K562 (cell line): ENCODE data around the gene F11R. TPM values are rescaled to one million over a fixed set of nuclear protein-coding genes. Genes with fewer than 3 reads are reported as not detected.

Source experiments
- ARID1B ChIP-seq: fragments of 450-650 bp; IDR thresholded peaks from 2 replicates; pipeline ENCODE4 v1.6.1; 2016; ENCODE audit warnings: antibody characterized with exemption, mild to moderate bottlenecking, inconsistent platforms
- DPF2 ChIP-seq: fragments of 450-650 bp; IDR thresholded peaks from 2 replicates; pipeline ENCODE4 v1.6.1; 2016
- ELK3 ChIP-seq: fragments of 450-650 bp; formaldehyde crosslinking; IDR thresholded peaks from 2 replicates; pipeline ENCODE4 v1.4.0; 2020; ENCODE audit warnings: mild to moderate bottlenecking
- ETV1 ChIP-seq: fragments of 450-650 bp; conservative IDR thresholded peaks from 2 replicates; pipeline ENCODE4 v1.6.1; 2016; ENCODE audit warnings: missing genetic modification characterization, control low read depth, low read depth, missing compliant biosample characterization
- ETV5 ChIP-seq: sonication (generic); formaldehyde crosslinking; IDR thresholded peaks from 2 replicates; pipeline ENCODE4 v1.4.0; 2020; ENCODE audit warnings: low read depth, mild to moderate bottlenecking, missing genetic modification reagents
- FUS ChIP-seq: fragments of 200-400 bp; formaldehyde crosslinking; optimal IDR thresholded peaks from 2 replicates; pipeline ENCODE3; 2017; ENCODE audit warnings: low read depth, low read length
- HNRNPUL1 ChIP-seq: fragments of 200-400 bp; formaldehyde crosslinking; IDR thresholded peaks from 2 replicates; pipeline ENCODE4 v1.6.1; 2017; ENCODE audit warnings: low read length
- LCOR ChIP-seq: sonication (generic); formaldehyde crosslinking; IDR thresholded peaks from 2 replicates; pipeline ENCODE4 v1.8.0; 2022; ENCODE audit warnings: mild to moderate bottlenecking, missing genetic modification reagents
- RAD51 ChIP-seq: fragments of 450-650 bp; IDR thresholded peaks from 2 replicates; pipeline ENCODE4 v1.7.1; 2016; ENCODE audit warnings: low read depth, mild to moderate bottlenecking, borderline replicate concordance
- RUNX1 ChIP-seq: sonication (generic); IDR thresholded peaks from 2 replicates; pipeline ENCODE4 v1.6.1; 2016; ENCODE audit warnings: antibody characterized with exemption, low read depth
- SMARCE1 ChIP-seq: fragments of 450-650 bp; IDR thresholded peaks from 2 replicates; pipeline ENCODE4 v1.7.1; 2016; ENCODE audit warnings: mild to moderate bottlenecking
- SNIP1 ChIP-seq: fragments of 450-650 bp; IDR thresholded peaks from 2 replicates; pipeline ENCODE4 v1.7.1; 2017; ENCODE audit warnings: low read depth, mild to moderate bottlenecking
- TAF15 ChIP-seq: fragments of 200-400 bp; formaldehyde crosslinking; IDR thresholded peaks from 2 replicates; pipeline ENCODE4 v1.6.1; 2017; ENCODE audit warnings: mild to moderate bottlenecking, low read depth, low read length, moderate library complexity
- TAF7 ChIP-seq: fragments of 450-650 bp; IDR thresholded peaks from 2 replicates; pipeline ENCODE4 v1.6.1; 2016; ENCODE audit warnings: missing genetic modification characterization, missing compliant biosample characterization
- TAL1 ChIP-seq: fragments of 450-650 bp; IDR thresholded peaks from 2 replicates; pipeline ENCODE4 v1.6.1; 2016; ENCODE audit warnings: mild to moderate bottlenecking
- ZBTB49 ChIP-seq: sonication (generic); formaldehyde crosslinking; IDR thresholded peaks from 2 replicates; pipeline ENCODE4 v1.8.0; 2022; ENCODE audit warnings: missing genetic modification reagents, mild to moderate bottlenecking, borderline replicate concordance
- ZNF134 ChIP-seq: fragments of 250-450 bp; sonication (Bioruptor Pico); conservative IDR thresholded peaks from 2 replicates; pipeline ENCODE4 v1.4.0; 2020
- ZNF584 ChIP-seq: fragments of 200-800 bp; sonication (Bioruptor generic); IDR thresholded peaks from 2 replicates; pipeline ENCODE4 v1.6.1; 2016; ENCODE audit warnings: low read depth, mild to moderate bottlenecking, missing genetic modification characterization, missing compliant biosample characterization
- polyA plus RNA-seq, 8 experiments: library from polyadenylated mRNA; depleted of rRNA in 4 of 8; stranded (reverse) in 5 of 8; unstranded in 3 of 8; fragments of >200 nt; fragmentation: Nextera tagmentation in 2 of 8; fragmentation: Illumina TruSeq in 1 of 8; extraction: Ambion mirVana in 2 of 8; extraction: Trizol in 1 of 8; gene quantifications; 2 replicates each; pipeline versions ENCODE4 v1.2.1 to v1.2.3, GENCODE V29; 2011 to 2014; ENCODE audit warnings: inconsistent platforms in 1 of 8, missing spikeins in 1 of 8
- total RNA-seq, 7 experiments: library from RNA; depleted of rRNA in 6 of 7; stranded (reverse); fragments of >200 nt in 6 of 7; fragmentation: Illumina TruSeq in 2 of 7; extraction: Trizol in 2 of 7; gene quantifications; 2 replicates each; pipeline versions ENCODE4 v1.2.1 to v1.2.3, GENCODE V29; 2011 to 2021; ENCODE audit warnings: low replicate concordance in 1 of 7
- TF ChIP-seq, protein P1 (sequence below): IDR thresholded peaks from 2 replicates; pipeline ENCODE4 v1.6.1; 2011; ENCODE audit not compliant: insufficient read length; ENCODE audit errors: extremely low read depth
- TF ChIP-seq, protein P2 (sequence below): fragments of 250-450 bp; sonication (Bioruptor Pico); IDR thresholded peaks from 2 replicates; pipeline ENCODE4 v1.8.0; 2021; ENCODE audit warnings: mild to moderate bottlenecking, moderate library complexity

The F11R gene
- total and polyA plus RNA-seq, 9 of the 15 experiments (the other 6 are each of a cell fraction or from before 2014, with no cell fraction given): 27.4 to 187 (median 52.5) TPM

- TF ChIP-seq ZBTB49: no peak
- TF ChIP-seq RAD51: no peak
- TF ChIP-seq ZNF134 (CRISPR knock-in tag): no peak
- TF ChIP-seq TAF7 (tag): no peak
- TF ChIP-seq HNRNPUL1: no peak
- no peak for TF ChIP-seq LCOR (CRISPR knock-in tag)
- no peak for TF ChIP-seq RUNX1
- TF ChIP-seq ETV1: no peak
- peak; percentile 73 for TF ChIP-seq ARID1B
- TF ChIP-seq FUS: no peak
- TF ChIP-seq ETV5 (CRISPR knock-in tag): no peak
- TF ChIP-seq, protein P1, sequence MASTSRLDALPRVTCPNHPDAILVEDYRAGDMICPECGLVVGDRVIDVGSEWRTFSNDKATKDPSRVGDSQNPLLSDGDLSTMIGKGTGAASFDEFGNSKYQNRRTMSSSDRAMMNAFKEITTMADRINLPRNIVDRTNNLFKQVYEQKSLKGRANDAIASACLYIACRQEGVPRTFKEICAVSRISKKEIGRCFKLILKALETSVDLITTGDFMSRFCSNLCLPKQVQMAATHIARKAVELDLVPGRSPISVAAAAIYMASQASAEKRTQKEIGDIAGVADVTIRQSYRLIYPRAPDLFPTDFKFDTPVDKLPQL: no peak
- peak; percentile 45 for TF ChIP-seq TAL1
- TF ChIP-seq ZNF584: no peak
- 0 out of 2 replicates have a peak, but pooled peaks have one; percentile 34 for TF ChIP-seq SMARCE1
- TF ChIP-seq ELK3 (CRISPR knock-in tag): no peak
- TF ChIP-seq SNIP1: no peak
- no peak for TF ChIP-seq TAF15
- TF ChIP-seq, protein P2, sequence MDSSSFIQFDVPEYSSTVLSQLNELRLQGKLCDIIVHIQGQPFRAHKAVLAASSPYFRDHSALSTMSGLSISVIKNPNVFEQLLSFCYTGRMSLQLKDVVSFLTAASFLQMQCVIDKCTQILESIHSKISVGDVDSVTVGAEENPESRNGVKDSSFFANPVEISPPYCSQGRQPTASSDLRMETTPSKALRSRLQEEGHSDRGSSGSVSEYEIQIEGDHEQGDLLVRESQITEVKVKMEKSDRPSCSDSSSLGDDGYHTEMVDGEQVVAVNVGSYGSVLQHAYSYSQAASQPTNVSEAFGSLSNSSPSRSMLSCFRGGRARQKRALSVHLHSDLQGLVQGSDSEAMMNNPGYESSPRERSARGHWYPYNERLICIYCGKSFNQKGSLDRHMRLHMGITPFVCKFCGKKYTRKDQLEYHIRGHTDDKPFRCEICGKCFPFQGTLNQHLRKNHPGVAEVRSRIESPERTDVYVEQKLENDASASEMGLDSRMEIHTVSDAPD (CRISPR knock-in tag): no peak
- peak; percentile 74 for TF ChIP-seq DPF2
These were observed 12.8 kb upstream of the F11R start (continued) for GRCh38 chr1:161033751-161034150.
